GM19324 (cell line): ENCODE measurements around the gene MSL2.
"Not testable (repeated sequence)": the region's sequence is repeated elsewhere in the genome, so short reads cannot be mapped to it uniquely, and the experiment has no call there.

Source experiments
- ATAC-seq: cut with Tn5 transposase; IDR thresholded peaks from one replicate; pipeline ENCODE4 v1.9.1; 2021; ENCODE audit warnings: mild to moderate bottlenecking, moderate library complexity; ENCODE audit not compliant: unreplicated experiment, low FRiP score

MSL2 gene

DNA sequence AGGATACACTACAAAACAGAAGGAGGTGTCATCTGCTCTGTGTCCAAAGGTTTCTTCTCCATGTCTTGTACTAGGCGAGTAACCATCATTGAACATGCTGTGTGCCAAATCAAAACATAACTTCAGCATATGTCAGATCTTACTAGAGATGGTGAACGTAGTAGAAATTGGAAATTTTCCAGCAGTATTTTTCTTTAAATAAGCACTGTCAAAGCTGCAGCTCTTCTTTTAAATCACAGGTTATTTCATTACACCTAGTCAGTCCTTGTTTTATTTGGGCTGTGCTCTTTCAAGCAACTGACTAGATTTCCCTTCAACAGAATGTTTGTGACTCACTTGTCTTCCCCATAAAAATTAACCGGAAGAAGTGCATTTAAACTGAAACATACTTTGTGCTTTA, 46.5 kb downstream of the MSL2 start:
- no peak for ATAC-seq

DNA sequence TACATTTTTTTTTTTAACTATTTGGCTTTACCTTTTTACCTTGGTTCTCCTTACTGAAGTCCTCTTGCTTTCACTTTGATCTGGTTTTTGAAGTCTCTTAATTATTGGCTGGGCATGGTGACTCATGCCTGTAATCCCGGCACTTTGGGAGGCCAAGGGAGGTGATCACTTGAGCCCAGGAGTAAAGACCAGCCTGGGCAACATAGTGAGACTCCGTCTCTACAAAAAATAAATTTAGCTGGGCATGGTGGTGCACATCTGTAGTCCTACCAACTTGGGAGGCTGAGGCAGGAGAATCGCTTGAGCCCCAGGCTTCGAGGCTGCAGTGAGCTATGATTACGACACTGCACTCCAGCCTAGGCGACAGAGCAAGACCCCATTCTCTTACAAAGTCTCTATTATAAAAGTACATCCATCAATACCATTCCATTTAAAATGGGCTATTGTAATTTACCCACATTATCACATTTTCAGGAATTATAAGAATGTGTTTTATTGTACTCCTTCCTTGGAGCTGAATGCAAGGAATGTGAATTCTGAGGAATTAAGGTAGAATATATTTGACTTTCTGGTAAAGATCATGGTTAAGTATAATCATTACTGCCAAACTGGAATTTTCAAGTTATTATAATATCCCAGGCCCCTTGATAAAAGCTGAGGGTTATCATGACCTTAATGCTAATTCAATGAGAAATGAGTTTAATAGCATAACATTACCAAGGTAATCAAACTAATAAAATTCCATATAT, 49.0 kb downstream of the MSL2 start:
- no peak for ATAC-seq

DNA sequence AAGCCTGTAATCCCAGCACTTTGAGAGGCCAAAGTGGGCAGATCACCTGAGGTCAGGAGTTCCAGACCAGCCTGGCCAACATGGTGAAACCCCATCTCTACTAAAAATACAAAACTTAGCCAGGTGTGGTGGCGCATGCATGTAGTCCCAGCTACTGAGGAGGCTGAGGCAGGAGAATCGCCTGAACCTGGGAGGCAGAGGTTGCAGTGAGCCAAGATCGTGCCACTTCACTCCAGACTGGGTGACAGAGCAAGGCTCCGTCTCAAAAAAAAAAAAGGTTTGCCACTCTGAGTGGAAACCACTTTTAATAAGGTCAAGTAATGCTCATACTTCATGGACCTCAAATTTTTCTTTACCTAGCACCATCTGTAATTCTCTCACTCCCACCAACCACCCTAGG, 51.7 kb downstream of the MSL2 start:
- ATAC-seq: not testable (repeated sequence)

DNA sequence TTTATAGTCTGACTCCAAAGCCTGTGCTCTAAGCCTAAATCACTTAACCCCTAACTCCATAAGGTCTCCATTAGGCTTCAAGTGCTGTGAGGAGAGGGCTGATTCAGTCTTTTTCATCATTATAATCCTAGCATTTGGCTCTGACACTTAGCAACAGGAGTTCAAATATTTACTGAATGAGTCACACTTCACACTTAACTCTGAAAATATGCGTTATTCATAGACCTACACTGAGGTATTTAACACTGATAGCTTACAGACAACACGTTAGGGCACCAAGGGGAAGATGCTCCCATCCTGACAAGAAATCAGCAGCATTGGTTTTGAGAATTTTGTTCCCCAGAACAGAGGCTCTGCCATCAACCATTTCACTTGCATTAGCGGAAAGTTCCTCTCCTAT, 53.5 kb downstream of the MSL2 start:
- ATAC-seq: no peak

DNA sequence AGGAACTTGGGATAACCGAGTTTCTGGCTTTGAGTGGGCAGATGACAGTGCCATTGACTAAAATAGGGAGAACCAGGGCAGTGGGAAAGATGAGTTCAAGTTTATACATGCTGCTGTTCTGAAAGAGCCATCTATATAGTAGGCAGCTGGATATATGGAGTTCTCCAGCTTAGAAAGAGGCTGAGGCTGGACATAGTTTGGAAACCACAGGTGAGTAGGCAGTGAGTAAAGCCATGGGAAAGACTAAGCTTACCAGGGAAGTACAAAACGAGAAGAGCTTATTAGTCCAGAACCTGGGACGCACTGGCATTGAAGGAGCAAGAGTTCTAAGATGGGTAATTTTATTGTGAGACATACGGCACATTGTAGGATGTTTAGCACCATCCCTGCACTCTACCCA, 54.2 kb downstream of the MSL2 start:
- ATAC-seq: no peak

DNA sequence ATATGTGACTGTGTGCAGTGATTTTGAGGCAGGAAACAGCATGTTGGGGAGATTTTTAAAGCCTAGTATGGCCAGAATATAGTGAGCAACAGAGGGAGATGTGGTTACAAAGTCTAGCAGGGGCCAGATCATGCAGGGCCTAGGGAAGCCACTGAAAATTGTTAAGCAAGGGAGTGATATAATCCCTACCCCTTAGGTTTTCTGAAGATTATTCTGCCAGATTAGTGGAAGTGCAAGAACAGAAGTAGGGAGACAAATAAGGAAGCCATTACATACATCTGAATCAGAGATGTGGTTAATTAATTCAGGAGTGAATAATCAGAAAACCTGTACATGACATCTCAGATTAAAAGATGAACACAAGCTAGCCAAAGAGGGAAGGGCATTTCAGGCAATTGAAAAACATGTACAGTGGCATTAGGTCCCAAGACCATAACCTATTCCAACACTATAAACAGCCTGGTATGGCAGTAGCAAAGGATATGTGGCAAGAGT, 54.8 kb downstream of the MSL2 start:
- no peak for ATAC-seq

DNA sequence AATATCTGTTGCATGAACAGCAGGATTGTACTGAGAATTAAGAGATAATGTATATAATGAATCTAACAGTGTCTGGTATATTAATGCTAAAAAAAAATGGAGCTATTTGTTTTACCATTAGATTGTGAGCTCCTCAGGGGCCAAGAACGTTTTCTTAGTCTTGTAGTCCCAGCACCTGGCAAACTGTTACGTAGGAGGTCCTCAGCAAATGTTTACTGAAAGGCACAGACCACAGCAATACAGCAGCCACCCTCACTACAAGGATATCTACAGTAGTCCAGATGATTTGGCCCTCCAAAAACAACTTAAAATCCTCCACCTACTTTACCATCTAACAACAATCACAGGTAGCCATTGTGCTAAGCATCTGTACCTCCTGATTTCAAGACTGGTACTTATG, 59.7 kb downstream of the MSL2 start:
- no peak for ATAC-seq

DNA sequence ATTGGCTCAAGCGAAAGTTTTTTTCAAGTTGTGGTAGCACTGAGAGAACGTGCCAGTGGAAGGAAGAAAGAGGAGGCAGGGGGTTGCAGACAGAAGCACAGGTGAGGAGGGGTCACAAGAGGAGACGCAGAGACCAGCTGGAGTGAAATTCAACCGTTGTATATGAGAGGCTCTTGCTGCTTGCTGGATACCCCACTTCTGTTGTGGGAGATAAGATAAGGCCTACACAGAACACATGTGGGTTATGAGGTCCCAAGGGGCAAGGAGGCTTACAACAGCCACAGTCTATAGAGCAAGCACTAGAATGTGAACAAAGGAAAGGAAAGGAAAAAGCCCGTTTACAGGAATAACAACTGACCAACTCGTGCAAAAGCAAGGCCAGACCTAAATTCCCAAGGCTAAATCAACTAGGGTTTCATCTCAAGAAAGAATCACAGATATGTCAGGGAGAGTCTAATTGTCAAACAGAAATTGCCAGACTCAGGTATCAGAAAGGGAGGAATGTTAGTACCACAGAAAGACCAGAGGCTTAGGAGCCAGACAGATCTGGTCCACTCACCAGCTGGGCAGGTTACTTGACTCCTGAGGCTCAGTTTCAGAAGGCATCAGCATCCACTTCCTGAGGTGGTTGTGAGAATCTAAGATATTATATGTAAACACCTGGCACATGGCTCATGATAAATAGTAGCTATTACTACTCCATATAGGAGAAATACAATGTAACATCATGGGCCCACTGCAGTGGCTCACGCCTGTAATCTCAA, 60.9 kb downstream of the MSL2 start:
- no peak for ATAC-seq

DNA sequence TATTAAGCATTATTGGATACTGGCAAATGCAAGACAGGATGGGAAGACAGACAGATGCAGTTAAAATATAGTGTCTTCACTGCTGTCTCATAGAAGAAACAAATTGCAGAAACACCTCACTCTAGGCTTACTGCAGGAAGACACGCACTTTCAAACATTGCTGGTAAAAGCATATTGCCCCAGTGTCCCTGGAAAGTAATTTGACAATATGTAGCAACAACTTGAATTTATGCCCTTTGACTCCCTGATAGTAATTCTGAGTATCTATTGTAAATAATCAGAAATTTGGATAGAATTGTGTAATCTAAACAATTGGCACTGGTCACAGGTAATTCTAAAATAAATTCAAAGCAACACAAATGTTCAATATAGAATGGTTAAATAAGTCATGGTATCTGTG, 62.0 kb downstream of the MSL2 start:
- ATAC-seq: no peak

DNA sequence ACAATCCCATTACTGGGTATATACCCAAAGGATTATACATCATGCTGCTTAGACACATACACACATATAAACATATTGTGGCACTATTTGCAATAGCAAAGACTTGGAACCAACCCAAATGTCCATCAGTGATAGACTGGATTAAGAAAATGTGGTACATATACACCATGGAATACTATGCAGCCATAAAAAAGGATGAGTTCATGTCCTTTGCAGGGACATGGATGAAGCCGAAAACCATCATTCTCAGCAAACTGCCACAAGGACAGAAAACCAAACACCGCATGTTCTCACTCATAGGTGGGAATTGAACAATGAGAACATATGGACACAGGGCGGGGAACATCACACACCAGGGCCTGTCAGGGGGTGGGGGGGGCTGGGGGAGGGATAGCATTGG, 64.5 kb downstream of the MSL2 start:
- ATAC-seq: not testable (repeated sequence)

DNA sequence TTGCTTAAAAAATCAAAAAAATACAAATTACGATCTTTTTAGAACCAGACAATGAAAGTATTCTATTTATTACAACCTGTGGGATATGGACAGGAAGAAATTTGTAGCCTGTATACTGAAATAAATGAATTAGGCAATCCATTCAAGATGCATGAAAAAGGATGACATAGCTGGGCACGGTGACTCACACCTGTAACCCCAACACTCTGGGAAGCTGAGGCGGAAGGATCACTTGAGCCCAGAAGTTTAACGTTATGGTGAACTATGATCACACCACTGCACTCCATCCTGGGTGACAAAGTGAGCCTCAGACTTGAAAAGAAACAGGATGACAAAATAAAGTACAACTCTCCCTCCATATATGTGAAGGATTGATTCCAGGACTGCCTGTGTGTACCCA, 74.1 kb downstream of the MSL2 start:
- no peak for ATAC-seq

DNA sequence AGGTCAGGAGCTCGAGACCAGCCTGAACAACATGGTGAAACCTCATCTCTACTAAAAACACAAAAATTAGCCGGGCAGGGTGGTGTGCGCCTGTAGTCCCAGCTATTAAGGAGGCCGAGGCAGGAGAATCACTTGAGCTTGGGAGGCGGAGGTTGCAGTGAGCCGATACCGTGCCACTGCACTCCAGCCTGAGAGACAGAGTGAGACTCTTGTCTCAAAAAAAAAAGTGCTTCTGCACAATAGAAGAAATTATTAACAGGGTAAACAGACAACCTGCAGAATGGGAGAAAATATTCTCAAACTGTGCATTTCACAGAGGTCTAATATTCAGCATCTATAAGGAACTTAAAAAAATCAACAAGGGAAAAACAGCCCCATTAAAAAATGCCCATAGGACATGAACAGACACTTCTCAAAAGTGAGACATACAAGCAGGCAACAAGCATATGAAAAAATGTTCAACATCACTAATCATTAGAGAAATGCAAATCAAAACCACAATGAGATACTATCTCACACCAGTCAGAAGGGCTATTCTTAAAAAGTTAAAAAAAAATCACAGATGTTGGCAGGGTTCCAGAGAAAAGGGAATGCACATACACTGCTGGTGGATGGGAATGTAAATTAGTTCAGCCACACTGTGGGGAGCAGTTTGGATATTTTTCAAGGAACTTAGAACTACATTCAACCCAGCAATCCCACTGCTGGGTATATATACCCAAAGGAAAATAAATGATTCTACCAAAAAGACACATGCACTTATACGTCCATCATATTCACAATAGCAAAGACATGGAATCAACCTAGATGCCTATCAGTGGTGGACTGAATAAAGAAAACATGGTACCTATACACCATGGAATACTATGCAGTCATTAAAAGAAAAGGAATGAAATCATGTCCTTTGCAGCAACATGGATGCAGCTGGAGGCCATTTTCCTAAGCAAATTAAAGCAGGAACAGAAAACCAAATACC, 75.5 kb downstream of the MSL2 start:
- ATAC-seq: peak; percentile 95

DNA sequence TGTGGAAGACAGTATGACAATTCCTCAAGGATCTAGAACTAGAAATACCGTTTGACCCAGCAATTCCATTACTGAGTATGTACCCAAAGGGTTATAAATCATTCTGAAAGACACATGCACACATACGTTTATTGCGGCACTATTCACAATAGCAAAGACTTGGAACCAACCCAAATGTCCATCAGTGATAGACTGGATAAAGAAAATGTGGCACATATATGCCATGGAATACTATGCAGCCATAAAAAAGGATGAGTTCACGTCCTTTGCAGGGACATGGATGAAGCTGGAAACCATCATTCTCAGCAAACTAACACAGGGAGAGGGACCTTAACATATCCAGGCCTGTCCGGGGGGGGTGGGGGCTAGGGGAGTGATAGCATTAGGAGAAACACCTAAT, 76.4 kb downstream of the MSL2 start:
- not testable (repeated sequence) for ATAC-seq

DNA sequence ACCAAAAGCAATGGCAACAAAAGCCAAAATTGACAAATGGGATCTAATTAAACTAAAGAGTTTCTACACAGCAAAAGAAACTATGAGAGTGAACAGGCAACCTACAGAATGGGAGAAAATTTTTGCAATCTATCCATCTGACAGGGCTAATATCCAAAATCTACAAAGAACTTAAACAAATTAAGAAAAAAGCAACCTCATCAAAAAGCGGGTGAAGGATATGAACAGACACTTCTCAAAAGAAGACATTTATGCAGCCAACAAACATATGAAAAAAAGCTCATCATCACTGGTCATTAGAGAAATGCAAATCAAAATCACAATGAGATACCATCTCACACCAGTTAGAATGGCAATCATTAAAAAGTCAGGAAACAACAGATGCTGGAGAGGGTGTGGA, 76.8 kb downstream of the MSL2 start:
- ATAC-seq: not testable (repeated sequence)

DNA sequence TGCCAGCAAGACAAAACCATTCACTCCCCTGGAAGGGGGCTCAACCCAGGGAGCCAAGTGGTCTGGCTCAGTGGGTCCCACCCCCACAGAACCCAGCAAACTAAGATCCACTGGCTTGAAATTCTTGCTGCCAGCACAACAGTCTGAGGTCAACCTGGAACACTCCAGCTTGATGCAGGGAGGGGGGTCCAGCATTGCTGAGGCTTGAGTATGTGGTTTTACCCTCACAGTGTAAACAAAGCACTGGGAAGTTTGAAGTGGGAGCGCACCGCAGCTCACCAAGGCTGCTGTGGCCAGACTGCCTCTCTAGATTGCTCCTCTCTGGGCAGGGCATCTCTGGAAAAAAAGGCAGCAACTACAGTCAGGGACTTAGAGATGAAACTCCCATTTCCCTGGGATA, 81.7 kb downstream of the MSL2 start:
- ATAC-seq: no peak

DNA sequence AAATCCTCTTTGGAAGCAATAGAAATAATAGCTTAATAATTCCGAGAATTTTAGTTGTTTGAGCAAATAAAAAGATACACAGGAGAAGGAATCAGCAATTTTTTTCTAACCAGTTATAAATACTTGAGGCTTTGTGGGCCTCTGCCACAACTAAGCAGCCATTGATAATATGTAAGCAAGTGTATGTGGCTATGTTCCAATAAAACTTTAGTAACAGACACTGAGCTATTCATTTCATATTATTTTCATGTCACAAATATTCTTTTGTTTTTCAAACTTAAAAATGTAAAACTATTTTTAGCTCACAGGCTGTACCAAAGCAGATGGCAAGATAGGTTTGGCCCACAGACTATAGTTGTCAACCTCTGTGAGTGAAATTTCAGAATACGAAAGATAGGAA, 85.7 kb downstream of the MSL2 start:
- ATAC-seq: no peak

DNA sequence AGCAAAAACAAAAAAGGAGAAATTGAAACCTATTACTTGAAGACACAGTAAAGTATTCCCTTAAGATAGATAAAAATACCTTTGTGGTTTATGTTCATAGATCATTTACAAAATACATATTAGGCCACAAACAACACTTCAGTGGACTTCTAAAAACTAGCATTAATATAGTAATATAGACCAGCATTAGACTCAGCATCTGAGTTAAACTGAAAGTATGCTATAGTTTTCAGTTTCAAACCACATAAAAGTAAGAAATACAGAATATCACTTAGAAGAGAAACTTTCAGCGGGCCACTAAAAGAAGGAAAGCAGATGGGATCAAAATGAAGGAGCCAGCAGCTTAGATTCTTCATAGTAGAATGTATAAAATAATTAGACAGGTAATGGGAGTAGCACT, 86.6 kb downstream of the MSL2 start:
- ATAC-seq: peak; percentile 58

DNA sequence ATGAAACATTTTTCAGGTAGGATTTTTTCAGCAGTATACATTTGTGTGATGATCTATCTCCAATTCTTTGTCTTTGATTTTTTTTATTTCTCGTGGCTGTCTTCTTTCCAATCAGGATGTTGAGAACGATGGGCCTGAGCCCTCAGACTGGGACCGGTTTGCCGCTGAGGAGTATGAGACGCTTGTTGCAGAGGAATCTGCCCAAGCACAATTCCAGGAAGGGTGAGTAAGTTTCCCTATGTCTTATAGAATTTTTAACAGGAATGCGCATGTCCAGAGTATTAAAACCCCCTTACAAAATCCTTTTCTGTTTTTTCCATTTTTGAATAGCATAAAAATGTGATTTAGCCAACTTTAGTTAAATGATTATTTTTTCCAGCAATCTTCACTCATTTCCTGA, 90.0 kb downstream of the MSL2 start:
- ATAC-seq: no peak

DNA sequence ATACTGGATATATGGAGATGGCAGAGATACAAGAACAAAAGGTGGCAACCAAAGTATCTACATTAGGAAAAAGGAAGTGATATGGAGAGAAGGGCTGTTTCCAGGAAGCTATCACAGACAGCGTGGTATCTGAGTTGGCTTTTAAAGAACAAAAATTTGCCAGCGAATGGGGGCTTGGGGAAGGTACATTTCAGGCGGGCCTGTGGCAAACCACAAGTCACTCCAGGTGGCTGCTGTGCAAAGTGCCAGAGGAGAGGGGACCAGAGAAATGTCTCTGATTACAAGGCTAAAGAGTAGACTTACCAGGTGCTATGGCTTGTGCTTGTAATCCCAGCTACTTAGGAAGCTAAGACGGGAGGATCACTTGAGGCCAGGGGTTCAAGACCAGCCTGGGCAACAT, 91.1 kb downstream of the MSL2 start:
- no peak for ATAC-seq
